ENCODE measurements around the gene LSAMP. TPM values are rescaled to one million over a fixed set of nuclear protein-coding genes. Genes with fewer than 3 reads are reported as not detected.

Gene LSAMP
- total and polyA plus RNA-seq, 2 donors (not counting 1 experiment from before 2014, with no cell fraction given): not detected

DNA sequence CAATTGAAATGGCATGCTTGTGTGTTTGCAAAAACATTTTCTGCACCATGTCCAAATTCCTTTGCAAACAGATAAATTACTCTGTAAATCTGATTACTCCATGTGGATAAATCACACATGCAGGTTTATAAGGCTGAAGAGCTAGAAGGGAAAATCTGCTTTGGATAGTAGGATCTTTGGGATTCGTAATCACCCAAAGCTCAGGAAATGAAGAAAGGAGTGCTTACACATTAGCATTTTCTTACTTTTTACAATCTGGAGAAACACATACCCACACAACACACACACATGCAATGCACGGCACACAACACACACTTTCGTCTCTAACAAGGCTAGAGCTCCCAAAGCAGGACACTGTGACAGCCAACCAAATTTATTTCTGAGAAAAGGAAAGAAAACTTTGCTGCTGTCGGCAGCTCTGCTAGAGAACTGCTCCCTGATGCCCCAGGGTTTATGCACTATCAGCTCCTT is 2.1 kb downstream of the LSAMP start:
- POLR2A ChIA-PET: no interaction called here
- H3K36me3 ChIP-seq (replicated peaks in 1 of 2; ENCODE audit: control extremely low read depth in 1 of 2, control insufficient read depth in 1 of 2, extremely low read depth in 1 of 2, insufficient read depth in 2 of 2, low read length in 1 of 2): no peaks in the 10 kb centered on the region
- Mint-ChIP-seq H3K4me3 (no peak overlapping the region), H3K4me1 (no peaks in the 10 kb centered on the region), H3K27me3 (peaks cover 3% of the 10 kb centered on the region), H3K27ac (no peak overlapping the region), H3K9me3 (ENCODE audit: insufficient read depth) (no peaks in the 10 kb centered on the region)
- no peaks in the 10 kb centered on the region for H3K4me1 ChIP-seq (ENCODE audit: control insufficient read depth in 2 of 2, insufficient read depth in 2 of 2, low read length in 2 of 2)
- DNase-seq: no peak
- no peaks in the 10 kb centered on the region for H3K79me2 ChIP-seq (ENCODE audit: control insufficient read depth, insufficient read depth, low read length)
- peaks cover 0 to 2% (median 0%) of the 10 kb centered on the region in 4 experiments for H3K27me3 ChIP-seq (replicated peaks in 1 of 4; ENCODE audit: control extremely low read depth in 1 of 4, control insufficient read depth in 3 of 4, insufficient read depth in 4 of 4, low read length in 3 of 4)
- H4K20me1 ChIP-seq (ENCODE audit: control insufficient read depth, insufficient read depth, low read length, poor library complexity, severe bottlenecking): no peaks in the 10 kb centered on the region
- intact Hi-C loops (cut with micrococcal nuclease): no loop called here
- no peak overlapping the region for H3K4me2 ChIP-seq (replicated peaks; ENCODE audit: low read depth, low read length, poor library complexity, severe bottlenecking)
- H3K27ac ChIP-seq (ENCODE audit: low read length in 2 of 2): no peak overlapping the region
- peaks cover 0 to 11% (median 0%) of the 10 kb centered on the region in 3 donors for H3K9me3 ChIP-seq (ENCODE audit: control extremely low read depth in 1 of 3, control insufficient read depth in 2 of 3, insufficient read depth in 1 of 3, low read length in 2 of 3)
- CTCF ChIA-PET: no interaction called here
- H2AFZ ChIP-seq (ENCODE audit: insufficient read depth, low read depth, low read length, poor library complexity, severe bottlenecking): no peak overlapping the region
- H3K9ac ChIP-seq (ENCODE audit: low read length): no peak overlapping the region
- no peak overlapping the region for H3K4me3 ChIP-seq (ENCODE audit: control extremely low read depth in 1 of 5, extremely low read depth in 1 of 5, insufficient read depth in 1 of 5, low read depth in 2 of 5, low read length in 4 of 5)
- WGBS (ENCODE audit: insufficient coverage): 54% methylated on average over 2 of the region's 4 CpGs
- TF ChIP-seq, protein P1, sequence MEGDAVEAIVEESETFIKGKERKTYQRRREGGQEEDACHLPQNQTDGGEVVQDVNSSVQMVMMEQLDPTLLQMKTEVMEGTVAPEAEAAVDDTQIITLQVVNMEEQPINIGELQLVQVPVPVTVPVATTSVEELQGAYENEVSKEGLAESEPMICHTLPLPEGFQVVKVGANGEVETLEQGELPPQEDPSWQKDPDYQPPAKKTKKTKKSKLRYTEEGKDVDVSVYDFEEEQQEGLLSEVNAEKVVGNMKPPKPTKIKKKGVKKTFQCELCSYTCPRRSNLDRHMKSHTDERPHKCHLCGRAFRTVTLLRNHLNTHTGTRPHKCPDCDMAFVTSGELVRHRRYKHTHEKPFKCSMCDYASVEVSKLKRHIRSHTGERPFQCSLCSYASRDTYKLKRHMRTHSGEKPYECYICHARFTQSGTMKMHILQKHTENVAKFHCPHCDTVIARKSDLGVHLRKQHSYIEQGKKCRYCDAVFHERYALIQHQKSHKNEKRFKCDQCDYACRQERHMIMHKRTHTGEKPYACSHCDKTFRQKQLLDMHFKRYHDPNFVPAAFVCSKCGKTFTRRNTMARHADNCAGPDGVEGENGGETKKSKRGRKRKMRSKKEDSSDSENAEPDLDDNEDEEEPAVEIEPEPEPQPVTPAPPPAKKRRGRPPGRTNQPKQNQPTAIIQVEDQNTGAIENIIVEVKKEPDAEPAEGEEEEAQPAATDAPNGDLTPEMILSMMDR (IDR thresholded peaks at IDR 0.05): no peak
- no peak for TF ChIP-seq EZH2 (IDR thresholded peaks at IDR 0.05; ENCODE audit: borderline replicate concordance, insufficient read depth, low read depth, low read length, poor library complexity, severe bottlenecking)
- no peak for ATAC-seq (ENCODE audit: low read depth)

DNA sequence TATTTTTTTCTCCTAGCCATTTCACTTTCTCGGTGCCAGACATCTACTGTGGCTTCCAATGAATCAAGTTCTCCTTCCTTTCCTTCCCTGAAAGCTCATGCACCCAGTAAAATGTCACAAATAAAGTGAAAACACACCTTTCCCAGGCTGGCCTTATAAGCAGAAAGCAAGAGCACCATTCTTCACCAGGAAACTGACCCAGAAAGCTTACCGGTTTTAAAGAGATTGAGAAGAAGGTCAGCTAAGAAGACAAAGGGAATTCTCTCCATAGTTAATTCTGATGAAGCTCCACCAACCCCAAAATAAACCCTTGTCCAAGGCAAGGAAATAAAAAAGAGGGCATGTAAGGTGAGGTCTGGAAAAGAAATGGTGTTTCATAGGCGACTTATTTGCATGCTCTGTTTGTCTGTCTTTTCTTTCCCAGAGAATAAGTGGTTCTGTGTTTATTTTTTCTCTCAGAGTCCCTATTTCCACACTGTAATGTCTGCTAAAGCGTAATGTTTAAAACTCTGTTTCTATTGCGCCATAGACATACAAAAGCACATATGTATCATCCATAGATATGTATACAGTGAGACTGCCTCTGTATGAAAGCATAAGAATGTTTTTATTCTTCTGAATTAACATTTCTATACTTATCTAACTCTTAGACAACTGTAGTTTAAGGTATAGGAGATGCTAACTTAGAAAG is 2.8 kb downstream of the LSAMP start:
- CTCF ChIA-PET: no interaction called here
- H3K4me3 Mint-ChIP-seq: no peak overlapping the region
- Histone ChIP-seq H3K27me3 (replicated peaks in 1 of 4; ENCODE audit: control extremely low read depth in 1 of 4, control insufficient read depth in 3 of 4, insufficient read depth in 4 of 4, low read length in 3 of 4) (peaks cover 0 to 2% (median 0%) of the 10 kb centered on the region in 4 experiments), H2AFZ (ENCODE audit: insufficient read depth, low read depth, low read length, poor library complexity, severe bottlenecking) (no peak overlapping the region), H3K9me3 (ENCODE audit: control extremely low read depth in 1 of 3, control insufficient read depth in 2 of 3, insufficient read depth in 1 of 3, low read length in 2 of 3) (peaks cover 0 to 11% (median 0%) of the 10 kb centered on the region in 3 donors), H3K4me1 (ENCODE audit: control insufficient read depth in 2 of 2, insufficient read depth in 2 of 2, low read length in 2 of 2) (no peaks in the 10 kb centered on the region), H3K4me2 (replicated peaks; ENCODE audit: low read depth, low read length, poor library complexity, severe bottlenecking) (no peak overlapping the region), H3K79me2 (ENCODE audit: control insufficient read depth, insufficient read depth, low read length) (no peaks in the 10 kb centered on the region), H3K36me3 (replicated peaks in 1 of 2; ENCODE audit: control extremely low read depth in 1 of 2, control insufficient read depth in 1 of 2, extremely low read depth in 1 of 2, insufficient read depth in 2 of 2, low read length in 1 of 2) (no peaks in the 10 kb centered on the region), H3K9ac (ENCODE audit: low read length) (no peak overlapping the region), H3K27ac (ENCODE audit: low read length in 2 of 2) (no peak overlapping the region), H4K20me1 (ENCODE audit: control insufficient read depth, insufficient read depth, low read length, poor library complexity, severe bottlenecking) (no peaks in the 10 kb centered on the region), H3K4me3 (ENCODE audit: control extremely low read depth in 1 of 5, extremely low read depth in 1 of 5, insufficient read depth in 1 of 5, low read depth in 2 of 5, low read length in 4 of 5) (no peak overlapping the region)
- no peak for ATAC-seq (ENCODE audit: low read depth)
- intact Hi-C loops (cut with micrococcal nuclease): no loop called here
- POLR2A ChIA-PET: no interaction called here
- H3K27ac Mint-ChIP-seq: no peak overlapping the region
- no peak for DNase-seq
- WGBS (ENCODE audit: insufficient coverage): 38% methylated on average over 1 of the region's 5 CpGs
- no peaks in the 10 kb centered on the region for H3K9me3 Mint-ChIP-seq (ENCODE audit: insufficient read depth)
- peaks cover 3% of the 10 kb centered on the region for H3K27me3 Mint-ChIP-seq
- TF ChIP-seq EZH2 (IDR thresholded peaks at IDR 0.05; ENCODE audit: borderline replicate concordance, insufficient read depth, low read depth, low read length, poor library complexity, severe bottlenecking): no peak
- TF ChIP-seq, protein P1 (IDR thresholded peaks at IDR 0.05): no peak
- no peaks in the 10 kb centered on the region for H3K4me1 Mint-ChIP-seq
